Smooth muscle cell (in vitro differentiated cells): ENCODE measurements around the gene PPP6R1. TPM values are rescaled to one million over a fixed set of nuclear protein-coding genes. Genes with fewer than 3 reads are reported as not detected.

Source experiments
- DNase-seq: peaks from one replicate; lab custom pipeline; 2025; ENCODE audit not compliant: unreplicated experiment; lab: John Stamatoyannopoulos, UW
- H2AFZ ChIP-seq: fragments of 200-600 bp; sonication (generic); 2 replicates; pipeline ENCODE4 v1.6.0; 2016; ENCODE audit warnings: antibody characterized with exemption, low read depth, mild to moderate bottlenecking
- H3F3A ChIP-seq: fragments of 200-600 bp; sonication (generic); 2 replicates; pipeline ENCODE4 v1.6.0; 2017; ENCODE audit warnings: antibody characterized with exemption, low read depth
- H3K27ac ChIP-seq: fragments of 200-600 bp; sonication (generic); 2 replicates; pipeline ENCODE4 v1.5.1; 2016; ENCODE audit warnings: low read depth, mild to moderate bottlenecking
- H3K27me3 ChIP-seq: fragments of 200-600 bp; sonication (generic); 2 replicates; pipeline ENCODE4 v1.6.1; 2016; ENCODE audit warnings: low read depth, mild to moderate bottlenecking
- H3K36me3 ChIP-seq: fragments of 200-600 bp; sonication (generic); 2 replicates; pipeline ENCODE4 v1.5.1; 2016; ENCODE audit warnings: low read depth
- H3K4me1 ChIP-seq: fragments of 200-600 bp; sonication (generic); 2 replicates; pipeline ENCODE4 v1.5.1; 2016; ENCODE audit warnings: low read depth
- H3K4me2 ChIP-seq: fragments of 200-600 bp; sonication (generic); 2 replicates; pipeline ENCODE4 v1.6.0; 2016; ENCODE audit warnings: mild to moderate bottlenecking
- H3K4me3 ChIP-seq: fragments of 200-600 bp; sonication (generic); 2 replicates; pipeline ENCODE4 v1.5.1; 2016; ENCODE audit warnings: mild to moderate bottlenecking
- H3K79me2 ChIP-seq: fragments of 200-600 bp; sonication (generic); 2 replicates; pipeline ENCODE4 v1.6.0; 2016; ENCODE audit warnings: low read depth, mild to moderate bottlenecking
- H3K9ac ChIP-seq: fragments of 200-600 bp; sonication (generic); 2 replicates; pipeline ENCODE4 v1.6.0; 2016; ENCODE audit warnings: low read depth
- H3K9me3 ChIP-seq: fragments of 200-600 bp; sonication (generic); replicated peaks from 2 replicates; pipeline ENCODE4 v1.5.1; 2016; ENCODE audit warnings: low read depth
- H4K20me1 ChIP-seq: fragments of 200-600 bp; sonication (generic); 2 replicates; pipeline ENCODE4 v1.6.0; 2016; ENCODE audit warnings: low read depth
- WGBS: methylation state at CpG from one replicate; pipeline ENCODE4 v1.1.7; 2016; ENCODE audit warnings: low lambda C conversion rate; 5-methylcytosine and 5-hydroxymethylcytosine counted together
- polyA plus RNA-seq: library from polyadenylated mRNA; unstranded; fragments of >200 nt; fragmentation: Nextera tagmentation; extraction: Ambion mirVana; gene quantifications from 2 replicates; pipeline ENCODE4 v1.2.1, GENCODE V29; 2016
- total RNA-seq: library from RNA; depleted of rRNA; stranded (reverse); fragments of >200 nt; gene quantifications from 2 replicates; pipeline ENCODE4 v1.2.3, GENCODE V29; 2014
- TF ChIP-seq, protein P1 (sequence below): fragments of 200-600 bp; sonication (generic); IDR thresholded peaks from 2 replicates; pipeline ENCODE4 v1.5.1; 2017; ENCODE audit warnings: borderline replicate concordance, mild to moderate bottlenecking, antibody characterized with exemption; ENCODE audit not compliant: insufficient read depth, poor library complexity, severe bottlenecking

Gene PPP6R1
- total and polyA plus RNA-seq, 2 experiments from 2014 or later: 31.1 to 58.0 TPM

- Histone ChIP-seq H3F3A (no peaks in the 10 kb centered on the region), H3K9me3 (no peaks in the 10 kb centered on the region), H3K27ac (no peak overlapping the region), H3K4me3 (no peak overlapping the region), H3K36me3 (no peaks in the 10 kb centered on the region), H3K9ac (no peak overlapping the region), H3K27me3 (no peaks in the 10 kb centered on the region), H4K20me1 (no peaks in the 10 kb centered on the region), H3K4me2 (no peak overlapping the region), H3K4me1 (no peaks in the 10 kb centered on the region), H3K79me2 (peaks cover 4% of the 10 kb centered on the region), H2AFZ (no peak overlapping the region)
- TF ChIP-seq, protein P1, sequence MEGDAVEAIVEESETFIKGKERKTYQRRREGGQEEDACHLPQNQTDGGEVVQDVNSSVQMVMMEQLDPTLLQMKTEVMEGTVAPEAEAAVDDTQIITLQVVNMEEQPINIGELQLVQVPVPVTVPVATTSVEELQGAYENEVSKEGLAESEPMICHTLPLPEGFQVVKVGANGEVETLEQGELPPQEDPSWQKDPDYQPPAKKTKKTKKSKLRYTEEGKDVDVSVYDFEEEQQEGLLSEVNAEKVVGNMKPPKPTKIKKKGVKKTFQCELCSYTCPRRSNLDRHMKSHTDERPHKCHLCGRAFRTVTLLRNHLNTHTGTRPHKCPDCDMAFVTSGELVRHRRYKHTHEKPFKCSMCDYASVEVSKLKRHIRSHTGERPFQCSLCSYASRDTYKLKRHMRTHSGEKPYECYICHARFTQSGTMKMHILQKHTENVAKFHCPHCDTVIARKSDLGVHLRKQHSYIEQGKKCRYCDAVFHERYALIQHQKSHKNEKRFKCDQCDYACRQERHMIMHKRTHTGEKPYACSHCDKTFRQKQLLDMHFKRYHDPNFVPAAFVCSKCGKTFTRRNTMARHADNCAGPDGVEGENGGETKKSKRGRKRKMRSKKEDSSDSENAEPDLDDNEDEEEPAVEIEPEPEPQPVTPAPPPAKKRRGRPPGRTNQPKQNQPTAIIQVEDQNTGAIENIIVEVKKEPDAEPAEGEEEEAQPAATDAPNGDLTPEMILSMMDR: no peak
- WGBS: 98% methylated on average over 3 of the region's 3 CpGs
- no peak for DNase-seq
These were observed 7.6 kb upstream of the PPP6R1 start for GRCh38 chr19:55266404-55266803.

GRCh38 chr19:55265723-55266386 is 7.0 kb upstream of the PPP6R1 start:
- H3K4me3 ChIP-seq: no peak overlapping the region
- no peaks in the 10 kb centered on the region for H3K27me3 ChIP-seq
- no peak overlapping the region for H3K9ac ChIP-seq
- H3K9me3 ChIP-seq: no peaks in the 10 kb centered on the region
- peaks cover 2% of the 10 kb centered on the region for H3F3A ChIP-seq
- no peaks in the 10 kb centered on the region for H3K4me1 ChIP-seq
- TF ChIP-seq, protein P1: no peak
- peaks cover 4% of the 10 kb centered on the region for H3K79me2 ChIP-seq
- H3K36me3 ChIP-seq: no peaks in the 10 kb centered on the region
- no peak overlapping the region for H3K27ac ChIP-seq
- WGBS: 97% methylated on average over 5 of the region's 12 CpGs
- H3K4me2 ChIP-seq: no peak overlapping the region
- no peak for DNase-seq
- no peaks in the 10 kb centered on the region for H4K20me1 ChIP-seq
- H2AFZ ChIP-seq: no peak overlapping the region

DNA sequence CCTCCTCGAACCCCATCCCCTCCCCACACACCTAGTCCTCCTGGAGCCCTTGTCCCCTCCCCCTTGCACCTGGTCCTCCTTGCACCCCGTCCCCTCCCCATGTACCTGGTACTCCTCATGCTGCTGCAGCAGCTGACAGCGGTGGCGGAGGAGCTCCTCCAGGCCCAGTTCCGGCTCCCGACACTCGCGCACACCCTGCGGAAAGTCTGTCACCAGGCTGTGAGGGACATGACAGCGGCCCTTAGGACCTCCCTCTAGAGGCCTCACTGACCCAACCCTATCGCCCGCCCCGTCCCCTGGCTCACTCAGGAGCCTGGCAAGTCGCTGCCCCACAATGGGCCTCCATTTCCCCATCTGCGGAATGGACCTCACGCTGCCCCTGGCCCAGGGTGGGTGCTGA is 6.4 kb upstream of the PPP6R1 start:
- no peak overlapping the region for H3K27ac ChIP-seq
- no peaks in the 10 kb centered on the region for H4K20me1 ChIP-seq
- H3K27me3 ChIP-seq: no peaks in the 10 kb centered on the region
- no peak for DNase-seq
- no peak overlapping the region for H3K9ac ChIP-seq
- peaks cover 4% of the 10 kb centered on the region for H3K79me2 ChIP-seq
- 98% methylated on average over 8 of the region's 16 CpGs for WGBS
- peaks cover 8% of the 10 kb centered on the region for H3F3A ChIP-seq
- peaks cover 4% of the 10 kb centered on the region for H3K4me1 ChIP-seq
- H3K4me2 ChIP-seq: no peak overlapping the region
- no peak overlapping the region for H3K4me3 ChIP-seq
- no peaks in the 10 kb centered on the region for H3K9me3 ChIP-seq
- TF ChIP-seq, protein P1: no peak
- no peaks in the 10 kb centered on the region for H3K36me3 ChIP-seq
- no peak overlapping the region for H2AFZ ChIP-seq

- peaks cover 4% of the 10 kb centered on the region for H3K79me2 ChIP-seq
These were observed 5.7 kb upstream of the PPP6R1 start for GRCh38 chr19:55264531-55264930.

More at GRCh38 chr19:55264531-55264930, 5.7 kb upstream of the PPP6R1 start:
- no peak overlapping the region for H3K4me2 ChIP-seq
- no peaks in the 10 kb centered on the region for H3K9me3 ChIP-seq
- WGBS: 87% methylated on average over 5 of the region's 5 CpGs
- H3K4me3 ChIP-seq: no peak overlapping the region
- H4K20me1 ChIP-seq: no peaks in the 10 kb centered on the region
- H3F3A ChIP-seq: peaks cover 14% of the 10 kb centered on the region
- H3K27me3 ChIP-seq: no peaks in the 10 kb centered on the region
- H3K36me3 ChIP-seq: no peaks in the 10 kb centered on the region
- H3K27ac ChIP-seq: no peak overlapping the region
- H3K4me1 ChIP-seq: peaks cover 10% of the 10 kb centered on the region
- no peak overlapping the region for H3K9ac ChIP-seq
- TF ChIP-seq, protein P1: no peak
- no peak for DNase-seq
- H2AFZ ChIP-seq: no peak overlapping the region
